KOPT-K1 (cell line): ENCODE measurements around the gene IQSEC2.

Experiments
- H3K27ac ChIP-seq: fragments of 200-600 bp; sonication (generic); 2 replicates; pipeline ENCODE4 v1.5.1; 2016; ENCODE audit warnings: antibody characterized with exemption, mild to moderate bottlenecking, low read depth, low read length; ENCODE audit not compliant: poor library complexity, severe bottlenecking
- H3K36me3 ChIP-seq: fragments of 200-600 bp; sonication (generic); 2 replicates; pipeline ENCODE4 v1.5.1; 2017; ENCODE audit warnings: antibody characterized with exemption, mild to moderate bottlenecking, low read length, moderate library complexity; ENCODE audit not compliant: insufficient read depth
- H3K9me3 ChIP-seq: fragments of 200-600 bp; sonication (generic); 2 replicates; pipeline ENCODE4 v1.5.1; 2017; ENCODE audit warnings: antibody characterized with exemption, low read length, mild to moderate bottlenecking; ENCODE audit not compliant: insufficient read depth, poor library complexity, severe bottlenecking

IQSEC2 gene

GRCh38 chrX:53247928-53248327 is 33.5 kb downstream of the IQSEC2 start:
- no peak overlapping the region for H3K27ac ChIP-seq
- H3K36me3 ChIP-seq: no peaks in the 10 kb centered on the region
- no peaks in the 10 kb centered on the region for H3K9me3 ChIP-seq

- H3K36me3 ChIP-seq: no peaks in the 10 kb centered on the region
- no peak overlapping the region for H3K27ac ChIP-seq
- no peaks in the 10 kb centered on the region for H3K9me3 ChIP-seq
Observed at GRCh38 chrX:53246231-53246630, 35.2 kb downstream of the IQSEC2 start.

GRCh38 chrX:53244610-53245009 is 36.8 kb downstream of the IQSEC2 start:
- Histone ChIP-seq H3K36me3 (no peaks in the 10 kb centered on the region), H3K9me3 (no peaks in the 10 kb centered on the region), H3K27ac (no peak overlapping the region)

- no peaks in the 10 kb centered on the region for H3K9me3 ChIP-seq
- H3K27ac ChIP-seq: no peak overlapping the region
- no peaks in the 10 kb centered on the region for H3K36me3 ChIP-seq
Observed at GRCh38 chrX:53242310-53242709, 39.1 kb downstream of the IQSEC2 start.

- H3K27ac ChIP-seq: no peak overlapping the region
- H3K36me3 ChIP-seq: no peaks in the 10 kb centered on the region
- H3K9me3 ChIP-seq: no peaks in the 10 kb centered on the region
Observed at GRCh38 chrX:53241558-53241957, 39.8 kb downstream of the IQSEC2 start.

GRCh38 chrX:53239474-53239873 is 41.9 kb downstream of the IQSEC2 start:
- Histone ChIP-seq H3K27ac (no peak overlapping the region), H3K36me3 (no peaks in the 10 kb centered on the region), H3K9me3 (no peaks in the 10 kb centered on the region)

GRCh38 chrX:53237056-53237455 is 44.3 kb downstream of the IQSEC2 start:
- no peak overlapping the region for H3K27ac ChIP-seq
- H3K9me3 ChIP-seq: no peaks in the 10 kb centered on the region

GRCh38 chrX:53236025-53236679 is 45.2 kb downstream of the IQSEC2 start:
- H3K36me3 ChIP-seq: no peaks in the 10 kb centered on the region
- H3K9me3 ChIP-seq: no peaks in the 10 kb centered on the region
- no peak overlapping the region for H3K27ac ChIP-seq

More at GRCh38 chrX:53237056-53237455, 44.3 kb downstream of the IQSEC2 start:
- no peaks in the 10 kb centered on the region for H3K36me3 ChIP-seq

- H3K27ac ChIP-seq: no peak overlapping the region
- H3K9me3 ChIP-seq: no peaks in the 10 kb centered on the region
- H3K36me3 ChIP-seq: no peaks in the 10 kb centered on the region
Observed at GRCh38 chrX:53235566-53235965, 45.8 kb downstream of the IQSEC2 start.

- no peaks in the 10 kb centered on the region for H3K36me3 ChIP-seq
- no peak overlapping the region for H3K27ac ChIP-seq
- H3K9me3 ChIP-seq: no peaks in the 10 kb centered on the region
Observed at GRCh38 chrX:53234484-53234883, 46.9 kb downstream of the IQSEC2 start.

- no peaks in the 10 kb centered on the region for H3K9me3 ChIP-seq
- H3K27ac ChIP-seq: no peak overlapping the region
- no peaks in the 10 kb centered on the region for H3K36me3 ChIP-seq
Observed at GRCh38 chrX:53233536-53233935, 47.8 kb downstream of the IQSEC2 start.

- H3K27ac ChIP-seq: no peak overlapping the region
- no peaks in the 10 kb centered on the region for H3K9me3 ChIP-seq
- H3K36me3 ChIP-seq: no peaks in the 10 kb centered on the region
Observed at GRCh38 chrX:53230116-53230515, 51.3 kb downstream of the IQSEC2 start.

- H3K36me3 ChIP-seq: peaks cover 4% of the 10 kb centered on the region; the same call in 1 of the 2 replicates
- no peak overlapping the region for H3K27ac ChIP-seq
- no peaks in the 10 kb centered on the region for H3K9me3 ChIP-seq
Observed at GRCh38 chrX:53227224-53227765, 54.1 kb downstream of the IQSEC2 start.

- peaks cover 25% of the 10 kb centered on the region for H3K36me3 ChIP-seq
- H3K27ac ChIP-seq: peak within 1 kb of the TSS; percentile 94
Observed at GRCh38 chrX:53224860-53225797, 56.3 kb downstream of the IQSEC2 start, which contains the start of gene KDM5C. KDM5C (minus strand) TSS chrX:53225207; CDS start chrX:53224889, 318 bp downstream.

More at GRCh38 chrX:53224860-53225797, 56.3 kb downstream of the IQSEC2 start, which contains the start of gene KDM5C:
- H3K9me3 ChIP-seq: no peaks in the 10 kb centered on the region
